ENCODE measurements around the gene MAPK7. TPM values are rescaled to one million over a fixed set of nuclear protein-coding genes. Genes with fewer than 3 reads are reported as not detected.

The MAPK7 gene
- total and polyA plus RNA-seq, 2 of the 4 experiments (the other 2 are of a cell fraction) = 9.7 to 25.4 TPM

- Histone ChIP-seq H3K4me2 (ENCODE audit: low read depth, low read length) (no peak overlapping the region), H3K4me1 (ENCODE audit: control insufficient read depth, insufficient read depth, low read length) (peaks cover 11% of the 10 kb centered on the region; the same call in 1 of the 2 replicates), H3K14ac (replicated peaks; ENCODE audit: low read depth, low read length) (no peak overlapping the region), H4K5ac (ENCODE audit: low read depth, low read length) (no peak overlapping the region), H3K23ac (ENCODE audit: low read depth, low read length) (no peak overlapping the region), H3K4ac (ENCODE audit: low read depth, low read length) (no peak overlapping the region), H3K27ac (ENCODE audit: insufficient read depth, low read length) (no peak overlapping the region), H2BK20ac (ENCODE audit: low read depth, low read length) (no peak overlapping the region), H3K56ac (ENCODE audit: extremely low read depth, insufficient read depth, low read length) (no peak overlapping the region), H2AK5ac (ENCODE audit: low read depth, low read length) (no peak overlapping the region), H4K91ac (ENCODE audit: insufficient read depth, low read depth, low read length) (no peak overlapping the region), H2BK5ac (ENCODE audit: low read depth, low read length, poor library complexity, severe bottlenecking) (no peak overlapping the region), H3K4me3 (ENCODE audit: insufficient read depth, low read depth, low read length) (no peak overlapping the region), H2BK15ac (ENCODE audit: low read depth, low read length) (no peak overlapping the region), H2AFZ (replicated peaks; ENCODE audit: low read length, poor library complexity) (no peak overlapping the region), H3K36me3 (ENCODE audit: control insufficient read depth, insufficient read depth, low read length) (no peaks in the 10 kb centered on the region), H3K27me3 (ENCODE audit: control insufficient read depth, insufficient read depth, low read length) (no peaks in the 10 kb centered on the region), H2AK9ac (replicated peaks; ENCODE audit: low read depth, low read length, poor library complexity) (no peak overlapping the region), H4K8ac (ENCODE audit: low read depth in 2 of 2, low read length in 2 of 2) (no peak overlapping the region), H2BK120ac (ENCODE audit: low read depth, low read length) (no peak overlapping the region), H3K18ac (ENCODE audit: low read depth, low read length) (no peak overlapping the region), H4K20me1 (ENCODE audit: insufficient read depth, low read length) (no peaks in the 10 kb centered on the region), H3K9me3 (ENCODE audit: control insufficient read depth, insufficient read depth, low read length) (no peaks in the 10 kb centered on the region), H3K9me1 (ENCODE audit: insufficient read depth, low read length) (peaks cover 11% of the 10 kb centered on the region), H3K79me1 (ENCODE audit: low read depth in 1 of 2, low read length in 2 of 2) (no peaks in the 10 kb centered on the region), H3K9ac (ENCODE audit: low read depth, low read length) (no peak overlapping the region)
- ATAC-seq (ENCODE audit: low read depth) = no peak
- ChIA-PET CTCF (no interaction called here), POLR2A (ENCODE audit: unreplicated experiment) (no interaction called here)
- no TSS peak for BruUV-seq (replicated peaks)
- dilution Hi-C loops (cut with HindIII; ENCODE audit: low sequenced_read_pairs, unreplicated experiment) (no loop called here), in situ Hi-C loops (cut with MboI; ENCODE audit: low sequenced_read_pairs) (no loop called here), intact Hi-C loops (cut with micrococcal nuclease) (no loop called here)
- no CpG with 5 or more reads among the region's 2 CpGs for WGBS, 2 experiments (ENCODE audit: extremely low coverage in 2 of 2, insufficient read length in 1 of 2)
- TF ChIP-seq CTCF (conservative IDR thresholded peaks at IDR 0.05; ENCODE audit: low read depth, low read length) (no peak), USF2 (IDR thresholded peaks at IDR 0.05; ENCODE audit: low read depth, low read length) (no peak), RAD21 (IDR thresholded peaks at IDR 0.05; ENCODE audit: low read length) (no peak), MAFK (IDR thresholded peaks at IDR 0.05; ENCODE audit: low read depth, low read length) (no peak), ELK1 (IDR thresholded peaks at IDR 0.05; ENCODE audit: borderline replicate concordance, low read depth, low read length) (no peak), MAZ (IDR thresholded peaks at IDR 0.05; ENCODE audit: borderline replicate concordance, low read depth, low read length) (no peak), POLR2A (IDR thresholded peaks at IDR 0.05; ENCODE audit: low read depth, low read length) (no peak), MXI1 (IDR thresholded peaks at IDR 0.05; ENCODE audit: borderline replicate concordance, low read depth, low read length) (no peak), CHD1 (IDR thresholded peaks at IDR 0.05; ENCODE audit: low read depth, low read length) (no peak), CEBPB (IDR thresholded peaks at IDR 0.05; ENCODE audit: low read depth, low read length) (no peak), RCOR1 (IDR thresholded peaks at IDR 0.05; ENCODE audit: insufficient replicate concordance, low read length) (no peak), BHLHE40 (IDR thresholded peaks at IDR 0.05; ENCODE audit: low read depth, low read length) (no peak), NFE2L2 (IDR thresholded peaks at IDR 0.05; ENCODE audit: low read depth, low read length) (no peak), SMC3 (IDR thresholded peaks at IDR 0.05; ENCODE audit: low read depth, low read length) (no peak)
- no peak for DNase-seq
These were observed 30.0 kb downstream of the MAPK7 start for GRCh38 chr17:19408346-19408710.

All from IMR-90 (cell line).